DMS 273 treated with DMSO at 0.1 percent for 48 hours (cell line): ENCODE results near the gene SLC35A2.
"Not testable (repeated sequence)": the region's sequence is repeated elsewhere in the genome, so short reads cannot be mapped to it uniquely, and the experiment has no call there.

ENCODE experiments used
- DNase-seq: peaks from one replicate; lab custom pipeline; 2025; lab: John Stamatoyannopoulos, UW

SLC35A2 gene

GRCh38 chrX:48902776-48903175 lies 8.7 kb downstream of the SLC35A2 start:
- no peak for DNase-seq

DNA sequence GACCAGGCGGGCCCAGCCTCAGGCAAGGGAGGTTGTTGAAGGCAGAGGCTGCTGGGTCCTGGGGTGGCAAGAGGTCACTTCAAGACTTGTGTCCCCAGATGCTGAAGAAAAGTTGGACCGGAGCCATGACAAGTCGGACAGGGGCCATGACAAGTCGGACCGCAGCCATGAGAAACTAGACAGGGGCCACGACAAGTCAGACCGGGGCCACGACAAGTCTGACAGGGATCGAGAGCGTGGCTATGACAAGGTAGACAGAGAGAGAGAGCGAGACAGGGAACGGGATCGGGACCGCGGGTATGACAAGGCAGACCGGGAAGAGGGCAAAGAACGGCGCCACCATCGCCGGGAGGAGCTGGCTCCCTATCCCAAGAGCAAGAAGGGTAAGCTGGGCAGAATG lies 9.3 kb downstream of the SLC35A2 start:
- DNase-seq: no peak

- DNase-seq: no peak
Measured at GRCh38 chrX:48901069-48901468, 10.4 kb downstream of the SLC35A2 start.

- no peak for DNase-seq
Measured at GRCh38 chrX:48899078-48899410, 12.4 kb downstream of the SLC35A2 start.

DNA sequence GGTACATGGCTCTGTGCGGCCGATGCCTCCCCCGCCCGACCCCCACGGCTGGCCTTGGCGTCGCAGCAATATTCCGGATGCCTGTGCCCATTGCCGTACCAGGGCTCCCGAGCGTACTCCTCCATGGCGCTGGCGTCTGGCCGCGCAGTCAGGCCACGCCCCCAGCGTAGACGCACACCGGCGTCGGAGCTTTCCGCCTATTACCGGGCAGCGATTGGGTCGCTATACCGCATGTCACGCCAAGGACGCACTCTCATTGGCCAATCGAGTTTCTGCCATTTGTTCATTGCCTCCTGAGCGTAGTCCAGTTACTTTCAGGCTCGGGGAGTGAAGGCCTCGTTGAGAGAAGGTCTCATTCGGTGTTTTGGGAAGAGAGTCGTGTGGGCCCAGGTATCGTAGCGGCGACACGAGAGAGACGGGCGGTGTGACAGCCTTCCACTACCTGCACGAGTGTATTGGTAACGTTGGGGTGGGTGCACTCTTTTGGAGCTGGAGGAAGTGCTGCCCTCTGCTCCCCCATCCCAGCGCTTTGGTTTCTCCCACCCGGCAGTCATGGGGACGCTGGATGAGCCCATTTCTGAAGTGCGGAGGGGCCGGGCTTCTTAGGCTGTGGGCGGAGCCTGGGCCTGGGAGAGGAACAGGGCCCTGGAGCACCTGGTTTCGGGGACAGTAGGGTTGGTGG lies 13.7 kb downstream of the SLC35A2 start, which contains the start of the genes PQBP1 and TIMM17B:
TSS of gene PQBP1 (plus strand) at position 306 of the 682 bp plus-strand sequence. CDS start 580 bp downstream, outside the sequence.
TSS of gene TIMM17B (minus strand) at position 144 of the 682 bp plus-strand sequence. CDS start at position 125, 19 bp downstream.
- peak; percentile 89 for DNase-seq

GRCh38 chrX:48897157-48897624 lies 14.3 kb downstream of the SLC35A2 start:
- peak; percentile 44 for DNase-seq

DNA sequence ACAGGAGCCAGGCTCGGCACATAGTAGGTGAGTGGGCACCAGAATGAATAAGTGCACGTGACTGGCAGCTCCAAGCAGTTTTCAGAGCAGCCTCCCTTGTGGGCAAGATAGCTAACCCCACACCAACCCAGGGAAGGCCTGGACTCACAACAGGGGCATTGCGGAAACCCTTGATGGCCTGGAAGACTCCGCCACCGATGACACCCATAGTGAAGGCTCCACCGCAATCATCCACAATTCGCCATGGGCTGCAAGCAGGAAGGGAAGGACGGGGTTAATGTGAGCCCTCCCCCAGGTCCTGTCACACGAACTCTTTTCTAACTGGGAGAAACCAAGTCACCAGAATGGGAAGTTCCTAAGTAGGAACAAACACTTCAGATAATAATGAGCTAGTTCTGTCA lies 14.8 kb downstream of the SLC35A2 start:
- no peak for DNase-seq

DNA sequence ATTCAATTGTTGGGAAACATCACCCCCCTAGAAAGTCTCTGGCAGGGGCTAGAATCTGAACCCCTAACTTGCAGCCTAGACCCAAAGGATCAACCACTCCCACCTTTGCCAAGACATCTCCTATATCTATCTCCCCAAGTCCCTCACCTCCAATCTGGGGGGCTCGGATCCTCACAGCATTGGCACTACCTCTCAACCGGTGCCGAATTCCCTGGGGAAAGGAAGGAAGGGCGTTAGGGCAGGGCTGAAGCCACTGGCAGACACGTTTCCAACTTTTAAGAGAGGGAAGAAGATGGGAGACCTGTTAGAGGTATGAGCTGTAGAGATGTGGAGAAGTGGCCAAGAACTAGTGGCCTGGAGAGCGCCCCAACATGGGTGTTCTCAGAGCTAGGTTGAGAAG lies 16.6 kb downstream of the SLC35A2 start:
- no peak for DNase-seq

GRCh38 chrX:48893556-48894348 lies 17.7 kb downstream of the SLC35A2 start:
- no peak for DNase-seq

GRCh38 chrX:48892896-48893295 lies 18.6 kb downstream of the SLC35A2 start:
- DNase-seq: no peak

DNA sequence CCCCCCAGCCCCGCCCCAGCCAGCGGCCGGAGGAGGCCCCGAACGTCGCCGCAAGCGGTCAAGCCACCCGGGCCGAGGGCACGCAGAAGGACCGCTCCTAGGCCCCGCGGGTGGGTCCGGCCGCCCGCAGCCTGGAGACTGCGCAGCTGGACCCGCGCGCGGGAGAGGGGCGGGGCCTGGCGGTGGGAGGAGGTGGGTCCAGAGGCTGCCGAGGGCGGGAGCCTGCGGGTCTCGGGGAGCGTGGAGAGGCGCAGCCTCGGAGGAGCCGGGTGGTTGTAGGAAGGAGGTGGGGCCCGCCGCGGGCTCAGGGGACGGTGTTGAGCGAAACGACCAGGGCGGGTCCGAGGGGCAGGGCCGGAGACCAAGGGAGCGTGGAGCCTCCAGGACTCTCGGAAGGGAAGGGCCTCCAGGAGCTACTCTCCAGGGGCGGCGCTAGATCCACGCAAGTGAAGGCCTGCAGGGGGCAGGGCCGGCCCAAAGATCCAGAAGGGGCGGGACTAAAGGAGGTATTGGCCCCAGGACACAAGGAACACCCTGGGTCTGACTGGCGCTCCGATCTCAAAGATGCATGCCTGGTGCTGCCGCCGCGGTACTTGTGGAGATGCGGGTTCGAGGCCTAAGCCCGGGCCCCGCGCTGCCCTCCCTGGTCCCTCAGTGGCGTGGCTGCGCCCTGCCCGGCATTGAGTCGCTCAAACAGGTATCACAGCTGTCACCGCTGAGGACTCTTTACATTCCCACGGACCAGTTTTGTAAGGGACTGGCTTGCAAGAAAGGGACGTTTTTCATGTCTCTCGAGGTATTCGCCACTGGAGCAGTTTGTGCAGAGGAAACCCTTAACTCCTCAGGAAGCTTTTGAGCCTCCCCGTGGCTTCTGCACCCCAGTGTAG lies 19.8 kb downstream of the SLC35A2 start:
- peak; percentile 77 for DNase-seq

DNA sequence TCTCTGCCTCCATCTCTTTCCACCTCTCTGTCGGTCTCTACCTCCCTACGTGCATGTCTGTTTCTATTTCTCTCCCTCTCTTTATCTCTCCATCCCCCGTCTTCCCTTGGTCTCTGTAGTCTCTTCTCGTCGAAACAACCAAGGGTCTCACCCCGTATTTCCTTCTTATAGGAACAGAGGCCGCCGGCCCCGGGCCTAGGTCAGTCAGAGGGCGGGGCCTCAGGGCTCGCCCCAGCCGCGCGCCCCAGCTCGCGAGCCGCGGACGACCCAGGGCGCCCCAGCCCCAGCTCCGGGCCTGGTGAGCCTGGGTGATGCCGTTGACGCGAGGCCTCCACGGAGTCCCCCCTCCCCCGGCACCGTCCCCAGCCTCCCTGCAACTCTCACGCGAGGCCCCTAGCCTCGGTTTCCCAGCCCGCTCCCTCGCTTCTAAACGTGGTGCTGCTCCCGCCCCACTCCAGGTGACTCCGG lies 20.5 kb downstream of the SLC35A2 start:
- no peak for DNase-seq

- DNase-seq: no peak
Measured at GRCh38 chrX:48890296-48890925, 21.0 kb downstream of the SLC35A2 start.

DNA sequence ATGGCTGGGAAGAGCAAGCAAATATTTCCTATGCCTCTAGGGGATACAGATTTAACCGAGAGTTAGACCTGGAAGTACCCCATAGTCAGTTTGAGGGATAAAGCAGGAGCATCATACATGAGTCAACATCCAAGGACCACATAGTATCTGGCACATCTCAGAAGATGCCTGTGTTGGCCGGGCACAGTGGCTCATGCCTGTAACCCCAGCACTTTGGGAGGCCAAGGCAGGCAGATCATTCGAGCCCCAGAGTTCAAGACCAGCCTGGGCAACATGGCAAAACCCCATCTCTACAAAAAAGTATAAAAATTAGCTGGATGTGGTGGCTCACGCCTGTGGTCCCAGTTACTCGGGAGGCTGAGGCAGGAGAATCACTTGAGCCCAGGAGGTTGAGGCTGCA lies 24.9 kb downstream of the SLC35A2 start:
- not testable (repeated sequence) for DNase-seq

- DNase-seq: no peak
Measured at GRCh38 chrX:48883729-48884128, 27.7 kb downstream of the SLC35A2 start.

DNA sequence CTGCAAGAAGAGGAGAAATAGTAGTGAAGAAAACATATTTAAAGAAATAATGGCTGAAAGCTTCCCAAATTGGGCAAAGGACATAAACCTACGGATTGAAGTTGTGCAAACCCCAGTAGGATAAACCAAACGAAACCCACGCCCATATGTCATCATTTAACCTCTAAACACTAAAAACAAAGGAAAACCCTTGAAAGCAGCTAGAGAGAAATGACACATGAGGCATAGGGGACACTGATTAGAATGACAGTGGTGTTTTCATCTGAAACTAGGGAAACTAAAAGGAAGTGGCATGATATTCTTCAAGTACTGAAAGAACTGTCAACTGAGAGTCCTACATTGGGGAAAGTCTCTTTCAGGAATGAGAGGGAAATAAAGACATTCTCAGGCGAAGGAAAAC lies 34.5 kb downstream of the SLC35A2 start:
- DNase-seq: not testable (repeated sequence)

DNA sequence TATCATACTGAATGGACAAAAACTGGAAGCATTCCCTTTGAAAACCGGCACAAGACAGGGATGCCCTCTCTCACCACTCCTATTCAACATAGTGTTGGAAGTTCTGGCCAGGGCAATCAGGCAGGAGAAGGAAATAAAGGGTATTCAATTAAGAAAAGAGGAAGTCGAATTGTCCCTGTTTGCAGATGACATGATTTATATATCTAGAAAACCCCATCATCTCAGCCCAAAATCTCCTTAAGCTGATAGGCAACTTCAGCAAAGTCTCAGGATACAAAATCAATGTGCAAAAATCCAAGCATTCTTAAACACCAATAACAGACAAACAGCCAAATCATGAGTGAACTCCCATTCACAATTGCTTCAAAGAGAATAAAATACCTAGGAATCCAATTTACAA lies 39.4 kb downstream of the SLC35A2 start:
- not testable (repeated sequence) for DNase-seq

- no peak for DNase-seq
Measured at GRCh38 chrX:48864210-48864609, 47.2 kb downstream of the SLC35A2 start.

GRCh38 chrX:48854898-48855297 lies 56.5 kb downstream of the SLC35A2 start:
- DNase-seq: no peak

- not testable (repeated sequence) for DNase-seq
Measured at GRCh38 chrX:48854121-48854804, 57.2 kb downstream of the SLC35A2 start.

DNA sequence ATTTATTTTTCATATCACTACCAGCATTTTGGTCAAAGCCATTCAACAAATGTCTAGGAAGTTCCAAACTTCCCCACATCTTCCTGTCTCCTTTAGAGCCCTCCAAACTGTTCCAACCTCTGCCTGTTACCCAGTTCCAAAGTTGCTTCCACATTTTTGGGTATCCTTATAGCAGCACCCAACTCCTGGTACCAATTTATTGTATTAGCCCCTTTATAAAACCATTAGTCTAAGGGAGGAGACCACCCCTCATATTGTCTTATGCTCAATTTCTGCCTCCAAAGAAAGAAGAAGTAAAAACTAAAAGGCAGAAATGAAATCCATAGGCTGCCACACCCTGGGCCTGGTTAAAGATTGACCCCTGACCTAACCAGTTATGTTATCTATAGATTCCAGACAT lies 58.0 kb downstream of the SLC35A2 start:
- DNase-seq: not testable (repeated sequence)
